GM21423 (cell line): ENCODE measurements around the gene B4GALNT1.

Source experiments
- ATAC-seq: cut with Tn5 transposase; IDR thresholded peaks from one replicate; pipeline ENCODE4 v1.9.1; 2021; ENCODE audit warnings: mild to moderate bottlenecking, moderate library complexity; ENCODE audit not compliant: unreplicated experiment

The B4GALNT1 gene

GRCh38 chr12:57609781-57610553 lies 23.0 kb downstream of the B4GALNT1 start:
- ATAC-seq = no peak

GRCh38 chr12:57609101-57609780 lies 23.8 kb downstream of the B4GALNT1 start:
- no peak for ATAC-seq

- no peak for ATAC-seq
Observed at GRCh38 chr12:57607958-57608663, 24.9 kb downstream of the B4GALNT1 start.

GRCh38 chr12:57606821-57607220 lies 26.2 kb downstream of the B4GALNT1 start:
- no peak for ATAC-seq

GRCh38 chr12:57606399-57606798 lies 26.6 kb downstream of the B4GALNT1 start:
- no peak for ATAC-seq

- no peak for ATAC-seq
Observed at GRCh38 chr12:57605811-57606311, 27.1 kb downstream of the B4GALNT1 start.

- peak; percentile 18 for ATAC-seq
Observed at GRCh38 chr12:57604992-57605810, 27.8 kb downstream of the B4GALNT1 start.

- peak; percentile 50 for ATAC-seq
Observed at GRCh38 chr12:57604454-57604991, 28.5 kb downstream of the B4GALNT1 start, which contains the start of gene DTX3. DTX3 (plus strand) TSS chr12:57604824; CDS start chr12:57606518, 1,694 bp downstream.

GRCh38 chr12:57603815-57604453 lies 29.1 kb downstream of the B4GALNT1 start:
- ATAC-seq = no peak

GRCh38 chr12:57603324-57603723 lies 29.7 kb downstream of the B4GALNT1 start:
- no peak for ATAC-seq

GRCh38 chr12:57602544-57602943 lies 30.5 kb downstream of the B4GALNT1 start:
- no peak for ATAC-seq

GRCh38 chr12:57600395-57600794 lies 32.6 kb downstream of the B4GALNT1 start:
- no peak for ATAC-seq

GRCh38 chr12:57593187-57593586 lies 39.8 kb downstream of the B4GALNT1 start:
- ATAC-seq = no peak

GRCh38 chr12:57592551-57593165 lies 40.3 kb downstream of the B4GALNT1 start:
- ATAC-seq = no peak

- ATAC-seq = no peak
Observed at GRCh38 chr12:57591782-57592325, 41.1 kb downstream of the B4GALNT1 start.

- ATAC-seq = peak; percentile 96
Observed at GRCh38 chr12:57590864-57591781, 41.9 kb downstream of the B4GALNT1 start, which contains the start of gene PIP4K2C. PIP4K2C (plus strand) TSS chr12:57591192; CDS start chr12:57591290, 98 bp downstream.

- ATAC-seq = no peak
Observed at GRCh38 chr12:57590479-57590863, 42.5 kb downstream of the B4GALNT1 start.
